GM20000 (cell line): ENCODE measurements around the gene CCL14.

Source experiments
- DNase-seq: peaks from one replicate; pipeline ENCODE4 v3.0.0; 2012; ENCODE audit warnings: low spot score
- CTCF ChIP-seq: IDR thresholded peaks from 2 replicates; pipeline ENCODE4 v1.5.1; 2012; ENCODE audit warnings: mild to moderate bottlenecking, control low read depth; ENCODE audit errors: extremely low read depth, missing control alignments

The CCL14 gene

GRCh38 chr17:35972945-35973332, 13.6 kb downstream of the CCL14 start:
- DNase-seq: no peak
- TF ChIP-seq CTCF: no peak

- no peak for DNase-seq
- no peak for TF ChIP-seq CTCF
Measured at GRCh38 chr17:35972535-35972934, 14.0 kb downstream of the CCL14 start.

GRCh38 chr17:35972066-35972465, 14.5 kb downstream of the CCL14 start:
- no peak for TF ChIP-seq CTCF

GRCh38 chr17:35969558-35970380, 16.8 kb downstream of the CCL14 start:
- peak; percentile 69 for DNase-seq
- TF ChIP-seq CTCF: peak; percentile 77

More at GRCh38 chr17:35972066-35972465, 14.5 kb downstream of the CCL14 start:
- DNase-seq: no peak

- no peak for DNase-seq
- no peak for TF ChIP-seq CTCF
Measured at GRCh38 chr17:35968520-35969054, 17.9 kb downstream of the CCL14 start.

GRCh38 chr17:35965272-35965671, 21.3 kb downstream of the CCL14 start:
- DNase-seq: no peak

GRCh38 chr17:35963663-35964062, 22.9 kb downstream of the CCL14 start:
- TF ChIP-seq CTCF: no peak
- no peak for DNase-seq

More at GRCh38 chr17:35965272-35965671, 21.3 kb downstream of the CCL14 start:
- no peak for TF ChIP-seq CTCF
